Measurements from ENCODE around the gene CFAP107.

Gene CFAP107

GRCh38 chr1:12745126-12745991 is 641 bp upstream of the CFAP107 start:
- no peak for DNase-seq

GRCh38 chr1:12748778-12749355 is 2.9 kb downstream of the CFAP107 start:
- DNase-seq, result no peak

GRCh38 chr1:12754738-12755137 is 8.7 kb downstream of the CFAP107 start:
- no peak for DNase-seq

GRCh38 chr1:12756273-12756672 is 10.3 kb downstream of the CFAP107 start:
- DNase-seq, result no peak

GRCh38 chr1:12756768-12757413 is 10.9 kb downstream of the CFAP107 start:
- no peak for DNase-seq

- DNase-seq, result no peak
Measured at GRCh38 chr1:12757836-12758235, 11.8 kb downstream of the CFAP107 start.

- no peak for DNase-seq
Measured at GRCh38 chr1:12760256-12760795, 14.3 kb downstream of the CFAP107 start.

- DNase-seq, result no peak
Measured at GRCh38 chr1:12761781-12762180, 15.8 kb downstream of the CFAP107 start.

- DNase-seq, result no peak
Measured at GRCh38 chr1:12762766-12763165, 16.8 kb downstream of the CFAP107 start.

GRCh38 chr1:12763479-12763878 is 17.5 kb downstream of the CFAP107 start:
- no peak for DNase-seq

- no peak for DNase-seq
Measured at GRCh38 chr1:12764016-12764415, 18.0 kb downstream of the CFAP107 start.

- no peak for DNase-seq
Measured at GRCh38 chr1:12769031-12769430, 23.0 kb downstream of the CFAP107 start.

- DNase-seq, result no peak
Measured at GRCh38 chr1:12769976-12770505, 24.0 kb downstream of the CFAP107 start.

GRCh38 chr1:12770620-12771019 is 24.6 kb downstream of the CFAP107 start:
- no peak for DNase-seq

GRCh38 chr1:12771186-12771585 is 25.2 kb downstream of the CFAP107 start:
- no peak for DNase-seq

GRCh38 chr1:12772520-12772919 is 26.5 kb downstream of the CFAP107 start:
- DNase-seq, result no peak

- no peak for DNase-seq
Measured at GRCh38 chr1:12773438-12773837, 27.4 kb downstream of the CFAP107 start, which contains the start of gene PRAMEF12. Gene PRAMEF12 (plus strand): TSS chr1:12773738. CDS start chr1:12774868, 1,130 bp downstream.

GRCh38 chr1:12774801-12775345 is 28.9 kb downstream of the CFAP107 start:
- DNase-seq, result no peak

- DNase-seq, result no peak
Measured at GRCh38 chr1:12775443-12775842, 29.4 kb downstream of the CFAP107 start.

GRCh38 chr1:12776801-12777557 is 31.0 kb downstream of the CFAP107 start:
- no peak for DNase-seq

GRCh38 chr1:12778061-12778460 is 32.1 kb downstream of the CFAP107 start:
- DNase-seq, result no peak

GRCh38 chr1:12778907-12779306 is 32.9 kb downstream of the CFAP107 start:
- DNase-seq, result no peak
